Adrenal gland (tissue), 5 donors: ENCODE data around the gene DSG2.

Source experiments
- CTCF ChIP-seq, 6 experiments: fragments of 450-650 bp in 4 of 6; fragments of 200-600 bp in 2 of 6; sonication (generic) in 1 of 6; IDR thresholded peaks; 1 replicate in 5 of 6; 2 replicates in 1 of 6; pipeline versions ENCODE4 v1.5.1 to v1.8.0; 2016 to 2021; ENCODE audit warnings: antibody characterized with exemption in 6 of 6, mild to moderate bottlenecking in 2 of 6, moderate library complexity in 1 of 6
- POLR2A ChIP-seq, 2 donors: fragments of 450-650 bp; IDR thresholded peaks; one replicate each; pipeline ENCODE4 v1.6.1; 2017; ENCODE audit warnings: antibody characterized with exemption in 2 of 2, mild to moderate bottlenecking in 2 of 2, moderate library complexity in 1 of 2
- donor health status: DM: no; HTN: no; CAD: no.

- no peak for TF ChIP-seq POLR2A (IDR thresholded peaks at IDR 0.05)
- no peak for TF ChIP-seq CTCF (IDR thresholded peaks at IDR 0.05)
Observed at GRCh38 chr18:31493941-31494340, 4.0 kb upstream of the DSG2 start.
